Esophagus (tissue), 2 donors: ENCODE results near the gene METAP1D. TPM values are rescaled to one million over a fixed set of nuclear protein-coding genes. Genes with fewer than 3 reads are reported as not detected.

ENCODE experiments used
- H3K27ac ChIP-seq, 2 donors: one replicate each; pipeline ENCODE4 v1.5.1; 2013; ENCODE audit warnings: low read depth in 2 of 2, mild to moderate bottlenecking in 2 of 2, inconsistent platforms in 1 of 2, low read length in 1 of 2, moderate library complexity in 1 of 2
- H3K27me3 ChIP-seq, 2 donors: one replicate each; pipeline ENCODE4 v1.6.1; 2013; ENCODE audit warnings: low read length in 2 of 2, control low read depth in 1 of 2, mild to moderate bottlenecking in 1 of 2; ENCODE audit not compliant: insufficient read depth in 2 of 2, control insufficient read depth in 1 of 2
- H3K36me3 ChIP-seq, 2 donors: one replicate each; pipeline ENCODE4 v1.6.1; 2013; ENCODE audit warnings: low read length in 1 of 2; ENCODE audit not compliant: control insufficient read depth in 2 of 2, insufficient read depth in 2 of 2
- H3K4me1 ChIP-seq, 2 donors: one replicate each; pipeline ENCODE4 v1.6.1; 2013; ENCODE audit warnings: low read length in 1 of 2; ENCODE audit not compliant: control insufficient read depth in 2 of 2, insufficient read depth in 2 of 2
- H3K4me3 ChIP-seq, 2 donors: one replicate each; pipeline ENCODE4 v1.5.1; 2013; ENCODE audit warnings: low read length in 2 of 2, mild to moderate bottlenecking in 2 of 2, low read depth in 1 of 2, moderate library complexity in 1 of 2
- H3K9me3 ChIP-seq, 2 donors: one replicate each; pipeline ENCODE4 v1.6.1; 2013; ENCODE audit warnings: mild to moderate bottlenecking in 2 of 2, low read depth in 1 of 2, low read length in 1 of 2, moderate library complexity in 1 of 2; ENCODE audit not compliant: control insufficient read depth in 2 of 2, insufficient read depth in 1 of 2
- WGBS, 2 donors: extraction: QIAGEN DNeasy Blood & Tissue Kit; methylation state at CpG; one replicate each; pipeline ENCODE4 v1.1.7; 2013; 5-methylcytosine and 5-hydroxymethylcytosine counted together
- polyA plus RNA-seq, 2 donors: library from polyadenylated mRNA; stranded (reverse); fragments of 200-250 nt; gene quantifications; one replicate each; pipeline ENCODE4 v1.2.3, GENCODE V29; 2013
- donor health status: healthy with polysubstance abuse.
- donor health status: Bipolar disorder and iron deficiency.

Gene METAP1D
- polyA plus RNA-seq, 2 donors = 2.8 to 5.0 TPM

GRCh38 chr2:172046080-172046678, 46.4 kb downstream of the METAP1D start:
- Histone ChIP-seq H3K36me3 (no peaks in the 10 kb centered on the region), H3K9me3 (no peaks in the 10 kb centered on the region), H3K27ac (no peak overlapping the region), H3K27me3 (no peaks in the 10 kb centered on the region), H3K4me3 (no peak overlapping the region), H3K4me1 (no peaks in the 10 kb centered on the region)
- 53 to 68% methylated on average over 1 of the region's 1 CpG for WGBS, 2 donors

- Histone ChIP-seq H3K4me3 (no peak overlapping the region), H3K4me1 (no peaks in the 10 kb centered on the region), H3K36me3 (no peaks in the 10 kb centered on the region), H3K9me3 (no peaks in the 10 kb centered on the region), H3K27ac (no peak overlapping the region), H3K27me3 (no peaks in the 10 kb centered on the region)
- WGBS, 2 donors = 60 to 68% methylated on average over 3 of the region's 3 CpGs
Observed at GRCh38 chr2:172046866-172047565, 47.3 kb downstream of the METAP1D start.

DNA sequence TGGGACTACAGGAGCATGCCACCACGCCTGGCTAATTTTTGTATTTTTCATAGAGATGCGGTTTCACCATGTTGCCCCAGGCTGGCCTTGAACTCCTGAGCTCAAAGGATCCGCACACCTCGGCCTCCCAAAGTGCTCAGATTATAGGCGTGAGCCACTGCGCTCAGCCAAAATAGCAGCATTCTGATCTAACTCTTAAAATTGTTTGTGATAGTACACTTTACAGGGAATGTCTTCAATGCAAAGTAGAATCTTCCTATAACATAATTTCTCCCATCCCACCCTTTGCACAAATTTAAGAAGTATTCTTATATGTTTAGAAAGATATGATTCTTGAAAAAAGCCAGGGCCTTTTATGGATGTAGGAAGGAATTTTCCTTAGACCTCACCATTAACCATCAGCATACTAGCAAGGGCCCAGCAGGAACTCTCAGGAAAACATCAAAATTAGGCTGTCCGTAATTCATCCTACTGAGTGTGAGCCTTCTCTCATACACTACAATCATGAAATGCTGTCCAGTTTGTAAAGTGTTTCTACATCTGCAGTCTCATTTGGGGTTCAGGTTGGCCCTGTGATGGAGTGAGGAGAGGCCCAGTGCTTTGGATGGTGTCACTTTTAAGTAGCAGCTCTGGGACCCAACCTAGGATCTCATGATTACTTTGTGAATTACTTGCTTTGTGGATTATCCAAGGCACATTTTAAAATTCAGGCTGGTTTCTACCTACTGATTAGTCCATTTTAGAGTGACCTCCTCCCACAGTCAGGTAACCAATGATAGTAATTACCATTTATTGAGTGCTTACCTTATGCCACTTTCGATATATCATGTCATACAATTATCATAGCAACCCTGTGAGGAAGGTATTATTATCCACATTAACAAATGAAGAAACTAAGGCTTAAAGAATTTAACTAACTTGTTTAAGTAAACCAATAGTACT, 48.1 kb downstream of the METAP1D start:
- Histone ChIP-seq H3K27me3 (no peaks in the 10 kb centered on the region), H3K27ac (no peak overlapping the region), H3K36me3 (no peaks in the 10 kb centered on the region), H3K9me3 (no peaks in the 10 kb centered on the region), H3K4me3 (no peak overlapping the region), H3K4me1 (no peaks in the 10 kb centered on the region)
- 96 to 97% methylated on average over 8 of the region's 8 CpGs for WGBS, 2 donors

DNA sequence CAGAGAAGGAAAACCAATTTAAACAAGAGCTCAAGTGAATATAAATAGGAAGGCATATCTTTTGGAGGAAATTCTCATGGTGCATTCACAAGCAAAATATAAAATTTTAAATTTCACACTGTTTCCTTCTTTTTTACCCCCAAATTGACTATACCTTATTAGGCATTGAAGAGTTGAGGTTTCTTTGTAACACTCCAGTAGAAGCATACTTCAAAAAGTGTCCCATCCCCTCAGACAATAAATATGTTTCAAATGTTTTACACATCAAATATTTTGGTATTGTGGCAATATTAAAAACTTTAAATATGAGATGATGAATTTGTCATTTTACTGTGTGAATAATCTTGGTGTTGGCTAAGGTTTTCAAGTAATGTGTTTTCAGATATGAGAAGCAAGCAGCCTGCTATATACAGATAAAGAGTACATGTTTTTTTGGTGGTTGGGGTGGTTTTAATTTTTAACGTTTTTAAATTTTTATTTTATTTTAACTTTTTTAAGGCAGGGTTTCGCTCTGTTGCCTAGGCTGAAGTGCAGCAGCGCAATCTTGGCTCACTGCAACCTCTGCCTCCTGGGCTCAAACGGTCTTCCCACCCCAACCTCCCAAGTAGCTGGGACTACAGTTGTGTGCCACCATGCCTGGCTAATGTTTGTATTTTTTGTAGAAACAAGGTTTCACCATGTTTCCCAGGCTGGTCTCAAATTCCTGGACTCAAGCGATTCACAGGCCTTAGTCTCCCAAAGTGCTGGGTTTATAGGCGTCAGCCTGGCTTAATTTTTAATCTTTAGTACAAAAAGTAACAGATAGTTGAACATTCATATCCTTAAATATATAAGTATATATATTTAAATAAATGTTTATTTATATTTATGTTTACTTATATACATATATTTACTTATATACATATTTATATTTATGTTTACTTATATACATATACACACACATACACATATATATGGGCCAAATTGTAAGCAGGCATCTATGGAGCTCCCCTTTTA, 49.1 kb downstream of the METAP1D start:
- H3K36me3 ChIP-seq = no peaks in the 10 kb centered on the region
- H3K27me3 ChIP-seq = no peaks in the 10 kb centered on the region
- H3K4me1 ChIP-seq = no peaks in the 10 kb centered on the region
- H3K4me3 ChIP-seq = no peak overlapping the region
- H3K27ac ChIP-seq = no peak overlapping the region
- H3K9me3 ChIP-seq = no peaks in the 10 kb centered on the region
- 89 to 93% methylated on average over 6 of the region's 6 CpGs for WGBS, 2 donors

DNA sequence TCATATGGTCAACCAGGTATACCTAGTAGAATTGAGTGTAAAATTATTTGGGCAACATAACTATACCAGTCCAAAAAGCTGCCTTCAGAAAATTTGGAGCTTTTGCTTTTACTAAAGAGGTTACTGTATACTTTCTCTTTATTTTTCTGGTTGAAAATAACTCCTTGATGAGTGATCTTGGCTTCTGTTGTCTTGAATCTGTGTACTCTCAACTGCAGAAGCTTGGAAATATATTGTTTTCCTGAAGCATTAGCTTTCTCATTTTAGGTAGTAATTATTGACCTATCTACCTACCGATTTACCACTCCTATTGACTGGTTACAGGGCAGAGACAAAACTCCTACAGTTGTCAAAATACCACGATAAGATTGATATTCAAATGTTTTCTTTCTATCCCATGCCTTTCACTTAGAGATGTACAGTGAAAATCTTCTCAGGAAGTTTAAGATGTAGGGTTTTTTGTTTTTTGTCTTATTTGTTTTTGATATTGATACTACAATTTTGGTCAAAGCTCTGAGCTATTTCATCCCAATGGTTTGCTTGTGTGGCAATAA, 49.9 kb downstream of the METAP1D start:
- WGBS, 2 donors = 92 to 97% methylated on average over 2 of the region's 2 CpGs
- no peaks in the 10 kb centered on the region for H3K36me3 ChIP-seq

DNA sequence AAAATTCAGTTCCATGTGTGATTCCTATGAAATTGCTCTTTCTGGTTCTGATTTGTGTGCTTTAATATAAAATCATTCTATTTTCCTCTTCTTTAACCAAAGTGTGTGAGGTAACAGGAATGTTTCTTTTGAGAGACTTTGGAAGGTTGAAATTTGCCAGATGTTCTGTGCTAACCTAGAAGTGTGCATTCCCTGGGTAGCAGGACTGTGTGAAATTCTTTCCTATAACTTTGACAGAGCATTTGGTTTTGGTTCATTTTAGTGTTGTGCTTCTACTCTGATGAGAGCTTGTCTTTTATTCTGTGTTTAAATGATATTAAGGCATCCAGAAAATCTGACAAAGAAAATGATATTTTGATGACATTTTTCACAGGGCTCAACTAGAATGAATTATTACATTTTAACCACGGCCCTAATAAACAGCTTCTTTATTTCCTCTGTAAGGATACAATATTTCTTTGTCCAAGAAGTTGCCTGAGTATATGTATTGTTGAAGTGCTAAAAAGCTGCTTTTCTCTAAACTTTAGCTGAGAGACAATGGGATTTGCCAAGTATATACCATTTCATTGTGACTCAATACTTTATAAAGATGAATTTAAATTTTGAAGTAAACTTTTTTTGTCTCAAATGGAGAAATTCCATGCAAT, 50.8 kb downstream of the METAP1D start:
- Histone ChIP-seq H3K27ac (no peak overlapping the region), H3K4me3 (no peak overlapping the region), H3K4me1 (no peaks in the 10 kb centered on the region), H3K27me3 (no peaks in the 10 kb centered on the region), H3K36me3 (no peaks in the 10 kb centered on the region), H3K9me3 (no peaks in the 10 kb centered on the region)
- WGBS, 2 donors = 88 to 94% methylated on average over 1 of the region's 1 CpG

More for the DNA sequence above, 49.9 kb downstream of the METAP1D start:
- H3K9me3 ChIP-seq = no peaks in the 10 kb centered on the region
- no peaks in the 10 kb centered on the region for H3K27me3 ChIP-seq
- H3K27ac ChIP-seq = no peak overlapping the region
- no peaks in the 10 kb centered on the region for H3K4me1 ChIP-seq
- H3K4me3 ChIP-seq = no peak overlapping the region

GRCh38 chr2:172052000-172052983, 52.5 kb downstream of the METAP1D start:
- Histone ChIP-seq H3K4me3 (no peak overlapping the region), H3K27me3 (no peaks in the 10 kb centered on the region), H3K9me3 (no peaks in the 10 kb centered on the region), H3K36me3 (no peaks in the 10 kb centered on the region), H3K27ac (no peak overlapping the region), H3K4me1 (no peaks in the 10 kb centered on the region)
- 48 to 63% methylated on average over 4 of the region's 4 CpGs for WGBS, 2 donors

GRCh38 chr2:172053486-172053885, 53.7 kb downstream of the METAP1D start:
- Histone ChIP-seq H3K4me3 (no peak overlapping the region), H3K27me3 (no peaks in the 10 kb centered on the region), H3K9me3 (no peaks in the 10 kb centered on the region), H3K36me3 (no peaks in the 10 kb centered on the region), H3K27ac (no peak overlapping the region), H3K4me1 (no peaks in the 10 kb centered on the region)
- 89 to 92% methylated on average over 1 of the region's 1 CpG for WGBS, 2 donors
